Coronary artery (tissue), 2 donors: Measurements from ENCODE around the gene TDRD12.

ENCODE experiments used
- DNase-seq: peaks from one replicate; pipeline ENCODE4 v3.0.0-alpha.2; 2017; ENCODE audit warnings: low spot score
- H3K27ac ChIP-seq, 2 donors: fragments of 200-600 bp; sonication (generic); one replicate each; pipeline ENCODE4 v1.5.1; 2016 to 2019
- H3K4me3 ChIP-seq: fragments of 200-600 bp; sonication (generic); 2 replicates; pipeline ENCODE4 v1.5.1; 2016; ENCODE audit warnings: mild to moderate bottlenecking, moderate library complexity
- CTCF ChIP-seq: fragments of 200-600 bp; sonication (generic); IDR thresholded peaks from one replicate; pipeline ENCODE4 v1.5.1; 2019; ENCODE audit warnings: antibody characterized with exemption

The TDRD12 gene

GRCh38 chr19:32809754-32810153 lies 90.2 kb downstream of the TDRD12 start:
- DNase-seq = no peak
- no peak overlapping the region for H3K27ac ChIP-seq
- H3K4me3 ChIP-seq = no peak overlapping the region
- TF ChIP-seq CTCF = no peak

- no peak overlapping the region for H3K27ac ChIP-seq
- H3K4me3 ChIP-seq = no peak overlapping the region
- no peak for TF ChIP-seq CTCF
- DNase-seq = peak; percentile 35
These were observed 90.9 kb downstream of the TDRD12 start for GRCh38 chr19:32810452-32810851.

DNA sequence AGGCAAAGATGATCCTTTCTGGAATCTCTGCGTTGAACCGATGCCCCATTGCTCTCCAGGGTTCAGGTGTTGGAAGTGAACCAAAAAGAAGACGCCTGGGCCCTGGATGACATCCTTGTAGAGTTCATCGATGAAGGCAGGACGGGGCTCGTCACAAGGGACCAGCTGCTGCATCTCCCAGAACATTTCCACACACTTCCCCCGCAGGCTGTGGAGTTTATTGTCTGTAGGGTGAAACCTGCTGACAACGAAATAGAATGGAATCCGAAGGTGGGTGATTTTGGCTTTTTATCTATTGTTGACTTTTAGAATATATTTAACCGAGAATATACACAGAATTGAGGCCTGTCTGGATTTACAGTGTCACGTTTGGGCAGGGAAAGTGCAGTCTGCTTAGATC lies 91.6 kb downstream of the TDRD12 start:
- no peak overlapping the region for H3K4me3 ChIP-seq
- DNase-seq = no peak
- no peak for TF ChIP-seq CTCF
- H3K27ac ChIP-seq = no peak overlapping the region

GRCh38 chr19:32812036-32812435 lies 92.5 kb downstream of the TDRD12 start:
- TF ChIP-seq CTCF = no peak
- Histone ChIP-seq H3K4me3 (no peak overlapping the region), H3K27ac (no peak overlapping the region)
- no peak for DNase-seq

DNA sequence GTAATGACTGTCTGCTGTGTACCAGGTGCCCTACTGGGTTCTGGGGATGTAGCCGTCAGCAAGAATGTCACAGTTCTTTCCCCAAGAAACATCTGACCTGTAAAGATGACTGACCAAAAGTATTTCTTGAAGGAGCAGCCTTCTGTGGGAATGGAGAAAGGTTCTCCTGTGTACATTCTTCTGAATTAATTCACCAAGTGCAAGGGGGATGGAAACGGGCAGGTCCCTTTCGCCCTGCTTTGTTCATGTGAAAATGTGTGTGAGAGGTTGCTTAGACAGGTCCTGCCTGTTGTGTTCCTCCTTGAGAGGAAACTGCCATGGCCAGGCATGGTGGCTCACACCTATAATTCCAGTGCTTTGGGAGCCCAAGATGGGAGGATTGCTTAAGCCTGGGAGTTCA lies 93.0 kb downstream of the TDRD12 start:
- H3K27ac ChIP-seq = no peak overlapping the region
- no peak overlapping the region for H3K4me3 ChIP-seq
- DNase-seq = no peak
- TF ChIP-seq CTCF = no peak

GRCh38 chr19:32813862-32814425 lies 94.4 kb downstream of the TDRD12 start:
- no peak overlapping the region for H3K4me3 ChIP-seq
- no peak for DNase-seq
- TF ChIP-seq CTCF = no peak
- no peak overlapping the region for H3K27ac ChIP-seq

DNA sequence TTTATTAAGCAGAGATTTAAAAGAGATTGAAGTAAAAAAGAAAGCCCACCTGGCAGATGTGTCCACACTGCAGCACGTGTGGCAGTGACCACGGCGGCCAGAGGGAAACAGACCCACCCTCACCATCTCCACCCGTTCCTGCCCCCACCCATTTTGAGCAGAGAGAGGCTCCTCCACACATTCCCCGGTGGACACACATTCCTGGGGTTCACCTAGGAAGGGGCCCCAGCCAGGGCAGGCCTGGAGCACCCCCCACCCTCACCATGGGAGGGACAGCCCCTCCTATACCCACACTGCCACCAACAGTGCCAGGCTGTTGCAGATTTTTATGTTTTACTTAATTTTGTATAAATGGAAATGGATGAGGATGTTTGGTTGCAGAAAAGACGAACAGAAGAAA lies 95.1 kb downstream of the TDRD12 start:
- H3K4me3 ChIP-seq = no peak overlapping the region
- no peak overlapping the region for H3K27ac ChIP-seq
- DNase-seq = no peak
- no peak for TF ChIP-seq CTCF
